Stimulated activated CD8-positive, alpha-beta memory T cell treated with anti-CD3 and anti-CD28 coated beads, Interleukin-4, amount 100 ng/mL, for 48 hours (primary cell): ENCODE data around the gene EXOC3L2.
A peak's percentile ranks its signal among the peaks of the same experiment; 100 is the strongest.

ENCODE experiments used
- DNase-seq: peaks from one replicate; pipeline ENCODE4 v3.0.0-alpha.2; 2020

Gene EXOC3L2

DNA sequence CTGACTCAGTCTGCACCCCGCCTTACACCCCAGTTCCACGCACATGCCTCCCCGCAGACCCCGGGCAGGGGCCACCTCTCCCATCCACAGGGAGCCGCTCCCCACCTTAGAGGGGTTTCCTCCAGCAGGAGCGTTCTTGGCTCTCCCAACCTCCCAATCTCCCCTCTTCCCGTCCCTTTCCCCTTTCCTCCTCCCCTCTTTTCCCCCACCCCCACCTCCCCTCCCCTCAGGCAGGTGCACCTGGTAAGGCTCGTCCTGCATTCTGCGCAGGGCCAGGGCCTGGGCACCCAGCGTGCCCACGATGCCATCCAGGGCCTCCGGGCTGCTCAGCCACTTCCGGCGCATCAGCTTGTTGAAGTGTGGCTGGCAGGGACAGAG is 27.3 kb downstream of the EXOC3L2 start:
- DNase-seq: no peak

DNA sequence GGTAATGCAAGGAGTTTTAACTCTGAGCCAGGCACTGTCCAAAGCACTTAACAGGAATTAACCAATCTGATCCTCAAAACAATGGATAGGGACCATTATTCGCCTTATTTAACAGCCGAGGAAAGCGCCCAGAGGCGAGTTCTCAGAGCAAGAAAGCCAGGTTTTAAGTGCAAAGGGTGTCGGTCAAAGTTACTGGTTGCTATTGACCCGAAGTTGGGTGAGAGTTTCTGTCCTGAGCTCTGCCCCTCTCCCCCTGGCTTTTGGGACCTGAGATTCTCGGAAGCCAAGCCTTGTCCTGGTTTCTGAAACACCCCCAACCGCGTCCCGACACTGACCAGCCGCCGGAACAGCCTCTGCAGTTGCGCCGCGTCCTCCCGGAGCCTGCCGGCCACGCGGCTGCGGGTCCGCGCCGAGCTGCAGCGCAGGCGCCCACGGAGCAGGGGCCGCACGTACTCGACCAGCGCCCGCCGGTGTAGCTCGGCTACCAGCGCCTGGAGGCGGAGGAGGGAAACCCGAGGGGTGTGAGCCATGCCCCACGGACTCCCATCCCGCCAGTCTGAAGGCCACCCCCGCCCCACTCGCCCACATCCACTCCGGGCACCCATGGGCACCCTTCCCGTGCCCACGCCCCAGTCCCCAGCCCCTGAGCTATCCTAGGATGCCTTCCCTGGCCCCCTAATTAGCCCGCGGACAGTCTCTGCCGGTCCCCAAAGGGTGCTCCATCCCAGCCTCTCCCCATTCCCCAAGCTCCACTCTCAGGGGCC is 27.8 kb downstream of the EXOC3L2 start:
- DNase-seq: no peak

GRCh38 chr19:45216667-45217066 is 28.5 kb downstream of the EXOC3L2 start:
- no peak for DNase-seq

DNA sequence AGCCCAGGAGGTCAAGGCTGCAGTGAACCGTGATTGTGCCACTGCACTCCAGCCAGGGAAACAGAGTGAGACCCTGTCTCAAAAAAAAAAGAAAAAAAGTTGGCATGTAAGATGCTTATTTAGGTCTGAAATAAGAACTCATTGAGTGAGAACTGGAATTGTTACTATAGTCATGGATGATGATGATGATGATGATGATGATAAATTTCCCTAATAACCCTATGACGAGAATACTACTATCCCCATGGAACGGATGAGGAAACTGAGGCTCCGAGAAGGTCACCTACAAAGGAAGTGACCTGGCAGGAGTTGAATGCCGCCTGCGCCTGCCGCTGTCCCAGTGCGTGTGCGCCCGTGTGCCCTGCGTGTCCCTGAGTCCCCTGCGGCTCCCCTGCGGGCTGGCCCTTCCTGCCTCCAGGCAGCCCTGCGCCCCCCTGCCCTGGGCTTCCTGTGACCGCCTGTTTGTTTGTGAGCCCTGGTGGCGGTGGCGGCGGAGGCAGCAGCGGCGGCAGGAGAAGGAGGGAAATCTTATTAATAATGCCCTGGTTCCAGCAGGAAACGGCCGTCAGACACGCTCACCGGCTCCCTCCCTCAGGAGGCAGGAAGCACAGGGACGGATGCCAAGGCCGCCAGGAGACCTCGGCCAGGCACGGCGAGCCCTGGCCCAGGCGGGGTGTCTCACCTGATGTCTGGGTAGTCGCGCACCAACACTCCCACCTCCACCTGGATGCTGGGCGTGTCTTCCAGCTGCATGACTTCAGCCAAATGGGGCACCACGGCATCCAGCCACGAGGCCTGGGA is 29.6 kb downstream of the EXOC3L2 start:
- DNase-seq: no peak

DNA sequence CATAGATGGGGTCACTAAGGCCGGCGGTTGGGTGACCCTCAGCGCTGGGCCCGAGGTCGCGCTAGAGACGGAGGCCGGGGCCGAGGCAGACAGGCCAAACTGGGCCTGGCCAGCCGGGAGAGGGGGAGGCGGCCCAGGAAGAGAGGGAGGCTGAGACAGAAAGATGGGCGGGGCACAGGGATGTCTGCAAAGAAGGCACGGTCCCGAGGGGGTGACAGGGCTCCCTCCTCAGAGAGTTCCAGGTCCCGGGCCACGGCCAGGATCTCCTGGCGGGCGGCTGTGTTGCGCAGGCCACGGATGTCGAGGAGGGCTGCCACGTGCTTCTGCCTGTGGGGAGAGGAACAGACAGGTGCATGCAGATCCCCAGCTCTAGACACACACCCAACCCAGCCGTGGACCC is 32.2 kb downstream of the EXOC3L2 start:
- DNase-seq: no peak

GRCh38 chr19:45211751-45212381 is 33.3 kb downstream of the EXOC3L2 start:
- DNase-seq: no peak

GRCh38 chr19:45206328-45206727 is 38.9 kb downstream of the EXOC3L2 start:
- no peak for DNase-seq

- DNase-seq: no peak
These were observed 39.4 kb downstream of the EXOC3L2 start for GRCh38 chr19:45205810-45206209.

DNA sequence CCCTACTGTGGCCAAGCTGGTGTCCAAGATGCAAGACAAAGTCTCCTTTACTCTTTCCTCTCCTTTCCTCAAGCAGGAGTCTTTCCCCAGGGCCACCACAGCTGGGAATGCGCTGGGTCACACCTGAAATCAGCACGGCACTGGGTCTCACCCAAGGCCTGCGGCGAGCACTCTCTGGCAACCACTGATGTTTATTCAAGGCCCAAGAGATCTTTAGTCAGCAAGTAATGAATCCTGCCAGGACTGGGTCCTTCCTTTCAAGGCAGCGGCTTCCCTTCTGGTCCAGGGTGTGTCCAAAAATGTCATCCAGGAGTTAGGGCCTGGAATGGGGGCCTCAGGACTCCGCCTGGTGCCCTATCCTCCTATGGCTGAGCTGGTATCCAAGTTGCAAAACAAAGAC is 42.6 kb downstream of the EXOC3L2 start:
- no peak for DNase-seq

GRCh38 chr19:45200568-45200967 is 44.6 kb downstream of the EXOC3L2 start:
- DNase-seq: no peak

GRCh38 chr19:45195764-45196163 is 49.4 kb downstream of the EXOC3L2 start:
- no peak for DNase-seq

DNA sequence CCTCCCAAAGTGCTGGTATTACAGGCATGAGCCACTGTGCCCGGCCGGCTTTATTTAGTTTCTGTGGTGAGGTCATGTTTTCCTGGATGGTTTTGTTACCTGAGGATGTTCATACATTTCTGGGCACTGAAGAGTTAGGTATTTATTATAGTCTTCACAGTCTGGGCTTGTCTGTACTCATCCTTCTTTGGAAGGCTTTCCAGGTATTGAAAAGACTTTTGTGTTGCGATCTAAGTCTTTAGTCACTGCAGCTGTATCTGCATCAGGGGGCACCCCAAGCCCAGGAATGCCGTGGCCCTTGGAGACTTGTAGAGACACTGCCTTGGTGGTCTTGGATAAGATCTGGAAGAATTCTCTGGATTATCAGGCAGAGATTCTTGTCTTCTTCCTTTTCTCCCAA is 53.8 kb downstream of the EXOC3L2 start:
- no peak for DNase-seq

DNA sequence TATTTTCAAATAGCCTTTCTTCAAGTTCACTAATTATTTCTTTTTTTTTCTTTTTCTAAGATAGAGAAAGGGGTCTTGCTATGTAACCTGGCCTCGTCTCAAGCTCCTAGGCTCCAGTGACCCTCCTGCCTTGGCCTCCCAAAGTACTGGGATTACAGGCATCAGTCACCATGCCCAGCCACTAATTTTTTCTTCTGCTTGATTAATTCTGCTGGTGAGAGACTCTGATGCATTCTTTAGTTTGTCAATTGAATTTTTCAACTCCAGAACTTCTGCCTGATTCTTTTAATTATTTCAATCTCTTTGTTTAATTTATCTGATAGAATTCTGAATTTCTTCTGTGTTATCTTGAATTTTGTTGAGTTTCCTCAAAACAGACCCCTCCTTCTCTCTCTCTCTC is 55.2 kb downstream of the EXOC3L2 start:
- DNase-seq: no peak

- DNase-seq: no peak
These were observed 57.6 kb downstream of the EXOC3L2 start for GRCh38 chr19:45187421-45188100.

GRCh38 chr19:45186509-45187334 is 58.5 kb downstream of the EXOC3L2 start:
- no peak for DNase-seq

DNA sequence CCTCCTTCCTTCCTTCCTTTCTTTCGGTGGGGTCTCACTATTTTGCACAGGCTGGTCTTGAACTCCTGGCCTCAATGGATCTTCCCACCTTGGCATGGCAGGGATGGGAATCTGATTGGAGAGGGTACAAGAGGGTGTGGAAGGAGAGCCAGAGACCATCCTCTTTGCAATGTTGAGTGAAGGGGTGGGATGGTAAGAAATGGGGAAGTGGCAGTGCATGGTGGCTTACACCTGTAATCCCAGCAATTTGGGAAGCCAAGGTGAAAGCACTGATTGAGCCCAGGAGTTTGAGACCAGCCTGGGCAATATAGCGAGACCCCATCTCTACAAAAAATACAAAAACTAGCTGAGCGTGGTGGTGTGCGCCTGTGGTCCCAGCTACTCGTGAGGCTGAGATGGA is 61.1 kb downstream of the EXOC3L2 start:
- DNase-seq: no peak

DNA sequence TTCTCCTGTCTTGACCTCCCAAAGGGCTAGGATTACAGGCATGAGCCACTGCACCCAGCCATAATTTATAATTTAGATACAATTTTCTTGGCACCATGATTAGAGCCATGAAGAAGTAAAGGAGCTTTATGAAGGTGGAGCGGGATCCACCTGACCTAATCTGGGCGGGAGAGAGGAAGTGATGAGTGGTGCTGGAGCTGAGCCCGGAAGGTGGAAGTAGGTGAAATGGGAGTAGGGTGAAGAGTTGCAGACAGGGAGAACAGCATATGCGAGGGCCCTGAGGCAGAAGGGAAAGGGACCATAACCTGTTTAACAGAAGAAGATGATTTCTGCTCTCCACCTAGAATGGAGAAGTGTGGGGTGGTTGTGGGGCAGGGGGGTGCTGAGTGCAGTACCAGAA is 62.4 kb downstream of the EXOC3L2 start:
- DNase-seq: no peak

DNA sequence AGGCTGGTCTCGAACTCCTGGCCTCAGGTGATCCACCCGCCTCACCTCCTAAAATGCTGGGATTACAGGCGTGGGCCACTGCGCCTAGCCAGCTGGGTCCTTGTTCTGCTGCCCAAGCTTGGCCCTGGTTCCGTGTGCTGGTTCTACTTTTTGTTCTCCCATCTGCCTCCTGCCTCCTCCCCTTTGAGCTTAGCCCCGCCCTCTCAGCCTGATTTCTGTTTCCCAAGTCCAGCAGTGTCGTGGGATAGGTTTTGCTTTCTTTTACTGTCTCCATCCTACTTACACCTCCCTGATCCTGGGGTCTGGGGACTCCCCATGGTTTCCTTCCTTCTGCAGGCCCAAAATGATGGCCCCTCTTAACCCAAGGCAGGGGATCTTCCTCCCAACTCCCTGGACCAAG is 64.3 kb downstream of the EXOC3L2 start:
- DNase-seq: no peak

- DNase-seq: no peak
These were observed 65.3 kb downstream of the EXOC3L2 start for GRCh38 chr19:45179892-45180370.

GRCh38 chr19:45179072-45179891 is 65.9 kb downstream of the EXOC3L2 start:
- peak; percentile 57 for DNase-seq
